ENCODE data around the gene AGK. TPM values are rescaled to one million over a fixed set of nuclear protein-coding genes. Genes with fewer than 3 reads are reported as not detected.

Gene AGK
- total and polyA plus RNA-seq, 7 experiments from 2014 or later: 24.3 to 58.8 (median 29.9) TPM

DNA sequence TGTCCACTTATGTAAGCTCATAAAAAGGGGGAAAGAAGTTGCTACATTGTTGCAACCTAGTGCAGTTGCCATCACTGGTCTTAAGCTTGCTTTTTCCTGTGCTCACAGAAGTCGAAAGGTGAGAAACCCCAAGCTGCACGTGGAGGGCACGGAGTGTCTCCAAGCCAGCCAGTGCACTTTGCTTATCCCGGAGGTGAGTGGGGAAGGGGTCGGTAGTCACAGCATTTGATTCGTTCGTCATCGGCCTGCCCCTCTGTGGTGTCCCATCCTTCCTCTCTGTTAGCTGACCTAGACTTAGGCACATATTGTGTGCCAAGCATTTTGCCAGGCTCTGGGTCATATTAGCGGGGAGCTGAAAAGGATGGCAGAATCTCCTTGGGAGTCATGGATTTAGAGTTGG is 100.2 kb downstream of the AGK start:
- peaks cover 5 to 12% (median 11%) of the 10 kb centered on the region in 7 donors for H3K4me1 Mint-ChIP-seq
- Histone ChIP-seq H3K9me3 (ENCODE audit: control insufficient read depth in 2 of 3, low read length in 3 of 3) (no peaks in the 10 kb centered on the region), H3K27ac (ENCODE audit: low read depth, low read length) (no peak overlapping the region), H3K36me3 (ENCODE audit: control insufficient read depth in 2 of 3, insufficient read depth in 3 of 3, low read length in 3 of 3) (peaks cover 0 to 22% (median 0%) of the 10 kb centered on the region in 3 experiments), H3K27me3 (ENCODE audit: control insufficient read depth in 2 of 2, insufficient read depth in 2 of 2, low read length in 2 of 2) (no peaks in the 10 kb centered on the region), H3K4me1 (ENCODE audit: control insufficient read depth in 2 of 2, insufficient read depth in 2 of 2, low read length in 2 of 2) (no peaks in the 10 kb centered on the region), H3K4me3 (ENCODE audit: low read length) (no peak overlapping the region)
- peak overlapping the region in 4 of 9 donors; percentile 9 to 70 (median 11) for H3K27ac Mint-ChIP-seq
- DNase-seq (no peak), ATAC-seq (no peak)
- H3K9me3 Mint-ChIP-seq: no peaks in the 10 kb centered on the region
- H3K4me3 Mint-ChIP-seq: no peak overlapping the region
- CTCF ChIA-PET: interaction anchor here (0.6 to 0.8 kb wide), 2 partner anchors 85 to 1215 kb away, joined by 3 to 4 read pairs; no protein-coding TSS in a partner anchor
- POLR2A ChIA-PET: interaction anchor here (0.8 to 1.5 kb wide), 2 partner anchors 73 to 87 kb away, joined by 3 to 4 read pairs; partner anchors contain the start of gene SSBP1
- no peaks in the 10 kb centered on the region for H3K27me3 Mint-ChIP-seq
- intact Hi-C loops (cut with micrococcal nuclease): loop anchor here (5.0 kb wide), 5 partner anchors 99 to 651 kb away; partner anchors contain the start of genes AGK (in 1 of the 2) and MRPS33 (in 1 of the 2)
- H3K36me3 Mint-ChIP-seq: peaks cover 0 to 8% (median 4%) of the 10 kb centered on the region in 5 donors

DNA sequence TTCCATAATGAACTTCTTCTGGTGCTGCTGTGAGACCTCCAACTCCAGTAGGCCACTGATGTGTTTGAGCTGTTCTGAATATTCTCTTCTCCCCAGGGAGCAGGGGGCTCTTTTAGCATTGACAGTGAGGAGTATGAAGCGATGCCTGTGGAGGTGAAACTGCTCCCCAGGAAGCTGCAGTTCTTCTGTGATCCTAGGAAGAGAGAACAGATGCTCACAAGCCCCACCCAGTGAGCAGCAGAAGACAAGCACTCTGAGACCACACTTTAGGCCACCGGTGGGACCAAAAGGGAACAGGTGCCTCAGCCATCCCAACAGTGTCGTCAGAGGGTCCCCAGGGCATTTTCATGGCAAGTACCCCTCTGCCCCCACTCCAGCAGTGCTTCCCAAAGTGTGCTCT is 101.5 kb downstream of the AGK start:
- DNase-seq (no peak), ATAC-seq (no peak)
- intact Hi-C loops (cut with micrococcal nuclease): loop anchor here (5.0 kb wide), 5 partner anchors 100 to 650 kb away; partner anchors contain the start of genes AGK (in 1 of the 2) and MRPS33 (in 1 of the 2)
- POLR2A ChIA-PET: interaction anchor here (1.5 kb wide), 1 partner anchor 85 kb away, joined by 4 read pairs; the partner anchor contains the start of gene SSBP1
- Mint-ChIP-seq H3K9me3 (no peaks in the 10 kb centered on the region), H3K36me3 (peaks cover 0 to 10% (median 5%) of the 10 kb centered on the region in 5 donors), H3K4me1 (peaks cover 5 to 12% (median 11%) of the 10 kb centered on the region in 7 donors), H3K4me3 (no peak overlapping the region), H3K27me3 (no peaks in the 10 kb centered on the region), H3K27ac (peak overlapping the region in 2 of 9 donors; percentile 1 to 47)
- CTCF ChIA-PET: interaction anchor here (0.6 to 3.5 kb wide), 5 partner anchors 9 to 133 kb away, joined by 3 to 21 read pairs (median 3); partner anchors contain the start of genes SSBP1 and WEE2
- Histone ChIP-seq H3K4me1 (ENCODE audit: control insufficient read depth in 2 of 2, insufficient read depth in 2 of 2, low read length in 2 of 2) (no peaks in the 10 kb centered on the region), H3K27me3 (ENCODE audit: control insufficient read depth in 2 of 2, insufficient read depth in 2 of 2, low read length in 2 of 2) (no peaks in the 10 kb centered on the region), H3K9me3 (ENCODE audit: control insufficient read depth in 2 of 3, low read length in 3 of 3) (no peaks in the 10 kb centered on the region), H3K36me3 (ENCODE audit: control insufficient read depth in 2 of 3, insufficient read depth in 3 of 3, low read length in 3 of 3) (peaks cover 0 to 22% (median 0%) of the 10 kb centered on the region in 3 experiments), H3K27ac (ENCODE audit: low read depth, low read length) (no peak overlapping the region), H3K4me3 (ENCODE audit: low read length) (no peak overlapping the region)

DNA sequence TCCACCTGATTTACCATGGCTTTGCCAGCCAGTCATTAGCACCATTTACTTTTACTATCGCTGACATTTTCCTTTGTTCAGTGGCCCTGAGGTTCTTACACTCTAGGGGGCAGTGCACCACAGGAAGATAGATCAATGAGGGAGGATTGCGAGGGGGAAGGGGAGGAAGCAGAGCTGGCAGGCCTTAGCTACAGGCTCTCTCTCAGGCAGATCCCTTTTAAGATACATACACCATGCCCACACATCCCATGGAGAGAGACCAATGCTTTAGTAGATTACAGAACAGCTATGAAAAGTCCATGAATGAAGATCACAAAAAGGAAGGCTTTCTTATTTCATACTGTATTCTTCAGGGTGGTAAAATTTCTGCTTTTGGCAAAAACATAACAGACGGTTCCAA is 103.3 kb downstream of the AGK start:
- Histone ChIP-seq H3K4me3 (ENCODE audit: low read length) (no peak overlapping the region), H3K9me3 (ENCODE audit: control insufficient read depth in 2 of 3, low read length in 3 of 3) (no peaks in the 10 kb centered on the region), H3K36me3 (ENCODE audit: control insufficient read depth in 2 of 3, insufficient read depth in 3 of 3, low read length in 3 of 3) (peaks cover 0 to 28% (median 0%) of the 10 kb centered on the region in 3 experiments), H3K27ac (ENCODE audit: low read depth, low read length) (no peak overlapping the region), H3K4me1 (ENCODE audit: control insufficient read depth in 2 of 2, insufficient read depth in 2 of 2, low read length in 2 of 2) (no peaks in the 10 kb centered on the region), H3K27me3 (ENCODE audit: control insufficient read depth in 2 of 2, insufficient read depth in 2 of 2, low read length in 2 of 2) (no peaks in the 10 kb centered on the region)
- Mint-ChIP-seq H3K27me3 (no peaks in the 10 kb centered on the region), H3K27ac (peak overlapping the region; percentile 5 to 81 (median 41)), H3K36me3 (peaks cover 0 to 12% (median 5%) of the 10 kb centered on the region in 5 donors), H3K4me1 (peaks cover 5 to 11% (median 11%) of the 10 kb centered on the region in 7 donors), H3K4me3 (no peak overlapping the region), H3K9me3 (no peaks in the 10 kb centered on the region)
- ATAC-seq (peak; percentile 96), DNase-seq (peak in 8 of 9 donors; percentile 44 to 79 (median 71))
- POLR2A ChIA-PET: interaction anchor here (0.6 to 1.7 kb wide), 4 partner anchors 11 to 187 kb away, joined by 3 to 9 read pairs (median 3); partner anchors contain the start of gene SSBP1
- intact Hi-C loops (cut with micrococcal nuclease): loop anchor here (1.0 to 5.0 kb wide), 10 partner anchors 20 to 648 kb away; partner anchors contain the start of genes SSBP1 (in 2 of the 2), AGK (in 1 of the 2) and MRPS33 (in 1 of the 2)
- CTCF ChIA-PET: interaction anchor here (0.6 to 3.5 kb wide), 20 partner anchors 9 to 134 kb away, joined by 3 to 31 read pairs (median 5); partner anchors contain the start of genes DENND11 and SSBP1

DNA sequence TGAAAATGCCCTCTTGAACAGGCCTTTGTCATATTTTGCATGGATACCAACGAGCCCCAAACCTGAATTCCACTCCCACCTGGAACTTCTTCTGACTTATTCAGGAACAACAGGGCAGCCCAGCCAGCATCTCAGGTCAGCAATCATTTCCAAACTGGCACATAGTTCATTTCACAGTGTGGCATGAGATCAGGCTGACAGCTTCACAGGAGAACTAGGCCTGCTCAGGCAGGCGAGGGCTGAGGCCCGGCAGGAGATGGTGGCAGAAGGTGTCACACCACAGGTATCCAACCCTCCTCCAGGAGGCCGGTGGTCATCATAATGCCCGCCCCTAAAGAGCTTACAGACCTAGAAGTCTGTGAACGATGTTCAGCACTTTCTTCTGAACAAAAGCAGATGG is 108.3 kb downstream of the AGK start:
- no peak overlapping the region for H3K4me3 Mint-ChIP-seq
- Histone ChIP-seq H3K4me3 (ENCODE audit: low read length) (no peak overlapping the region), H3K36me3 (ENCODE audit: control insufficient read depth in 2 of 3, insufficient read depth in 3 of 3, low read length in 3 of 3) (peaks cover 0 to 49% (median 6%) of the 10 kb centered on the region in 3 experiments), H3K27me3 (ENCODE audit: control insufficient read depth in 2 of 2, insufficient read depth in 2 of 2, low read length in 2 of 2) (no peaks in the 10 kb centered on the region), H3K9me3 (ENCODE audit: control insufficient read depth in 2 of 3, low read length in 3 of 3) (no peaks in the 10 kb centered on the region), H3K4me1 (ENCODE audit: control insufficient read depth in 2 of 2, insufficient read depth in 2 of 2, low read length in 2 of 2) (no peaks in the 10 kb centered on the region), H3K27ac (ENCODE audit: low read depth, low read length) (no peak overlapping the region)
- intact Hi-C loops (cut with micrococcal nuclease): no loop called here
- no peak for DNase-seq
- H3K4me1 Mint-ChIP-seq: peaks cover 3 to 32% (median 5%) of the 10 kb centered on the region in 7 donors
- ATAC-seq: no peak
- H3K27ac Mint-ChIP-seq: peak overlapping the region in 6 of 9 donors; percentile 44 to 66 (median 56)
- ChIA-PET POLR2A (interaction anchor here (0.7 kb wide), 1 partner anchor 9 kb away, joined by 3 read pairs; no protein-coding TSS in a partner anchor), CTCF (no interaction called here)
- peaks cover 0 to 30% (median 0%) of the 10 kb centered on the region in 5 donors for H3K36me3 Mint-ChIP-seq
- H3K27me3 Mint-ChIP-seq: no peaks in the 10 kb centered on the region
- H3K9me3 Mint-ChIP-seq: no peaks in the 10 kb centered on the region

DNA sequence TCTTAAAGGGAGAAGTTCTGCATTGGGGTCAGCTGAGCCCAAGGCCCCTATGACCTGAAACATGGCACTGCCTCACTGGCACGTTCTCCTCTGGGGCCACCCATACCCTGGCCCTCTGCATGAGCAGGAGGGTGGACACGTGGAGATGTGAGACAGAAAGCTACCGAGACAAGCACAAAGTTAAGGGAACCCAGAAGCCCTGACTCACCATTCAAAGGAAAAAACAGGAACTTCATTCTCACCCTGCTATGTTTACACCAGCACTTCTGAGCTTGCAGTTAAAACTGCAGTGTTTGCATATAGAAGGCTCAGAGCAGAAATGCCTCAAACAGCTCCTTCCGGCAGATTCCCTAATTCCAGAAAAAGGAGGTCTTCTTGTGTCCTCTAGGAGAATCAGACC is 109.0 kb downstream of the AGK start:
- Mint-ChIP-seq H3K9me3 (no peaks in the 10 kb centered on the region), H3K27ac (peak overlapping the region in 8 of 9 donors; percentile 1 to 57 (median 48)), H3K36me3 (peaks cover 0 to 31% (median 0%) of the 10 kb centered on the region in 5 donors), H3K4me3 (no peak overlapping the region), H3K27me3 (no peaks in the 10 kb centered on the region), H3K4me1 (peaks cover 0 to 28% (median under 1%) of the 10 kb centered on the region in 7 donors)
- Histone ChIP-seq H3K4me1 (ENCODE audit: control insufficient read depth in 2 of 2, insufficient read depth in 2 of 2, low read length in 2 of 2) (no peaks in the 10 kb centered on the region), H3K9me3 (ENCODE audit: control insufficient read depth in 2 of 3, low read length in 3 of 3) (no peaks in the 10 kb centered on the region), H3K4me3 (ENCODE audit: low read length) (no peak overlapping the region), H3K36me3 (ENCODE audit: control insufficient read depth in 2 of 3, insufficient read depth in 3 of 3, low read length in 3 of 3) (peaks cover 0 to 57% (median 6%) of the 10 kb centered on the region in 3 experiments), H3K27me3 (ENCODE audit: control insufficient read depth in 2 of 2, insufficient read depth in 2 of 2, low read length in 2 of 2) (no peaks in the 10 kb centered on the region), H3K27ac (ENCODE audit: low read depth, low read length) (no peak overlapping the region)
- ATAC-seq: peak; percentile 85
- DNase-seq: no peak
- intact Hi-C loops (cut with micrococcal nuclease): no loop called here
- POLR2A ChIA-PET: interaction anchor here (0.7 kb wide), 1 partner anchor 8 kb away, joined by 3 read pairs; no protein-coding TSS in a partner anchor
- CTCF ChIA-PET: interaction anchor here (1.0 kb wide), 1 partner anchor 78 kb away, joined by 3 read pairs; the partner anchor contains the start of gene SSBP1

DNA sequence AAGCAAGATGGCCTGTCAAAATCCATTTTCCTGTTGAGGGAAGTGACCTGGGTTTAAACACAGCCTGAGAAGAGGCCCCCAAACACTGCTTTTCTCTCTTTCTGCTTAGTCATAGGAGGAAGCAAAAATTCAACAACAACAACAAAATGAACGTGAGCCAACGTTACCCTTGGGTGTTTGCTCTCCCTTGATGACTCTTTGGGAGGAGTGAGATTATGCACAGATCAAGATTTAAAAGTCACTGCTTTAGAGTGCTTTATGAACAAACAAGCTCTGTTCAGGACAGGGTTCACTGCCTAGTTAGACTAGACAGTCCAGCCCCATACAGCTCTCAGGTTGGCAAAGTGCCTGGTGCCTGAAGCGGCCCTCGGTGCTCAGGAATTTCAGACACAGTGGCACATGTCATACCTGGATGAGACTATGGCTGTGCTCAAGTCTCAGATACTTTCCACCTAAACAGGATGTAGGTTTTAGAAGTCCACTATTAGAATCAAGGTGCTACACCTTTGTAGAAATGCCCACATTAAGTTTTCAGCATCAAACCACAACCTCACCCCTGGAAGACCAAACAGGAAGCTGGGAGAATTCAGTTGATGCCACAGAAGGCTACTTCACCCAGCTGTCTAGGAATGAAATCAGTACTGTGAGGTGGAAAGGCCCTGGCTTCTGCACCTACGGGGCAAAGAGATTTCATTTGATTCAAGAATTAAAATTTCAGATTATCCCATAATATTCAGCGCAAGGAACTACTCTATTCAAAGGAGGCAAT is 112.1 kb downstream of the AGK start:
- ChIA-PET CTCF (interaction anchor here (0.6 to 0.9 kb wide), 2 partner anchors 9 to 106 kb away, joined by 3 read pairs; no protein-coding TSS in a partner anchor), POLR2A (no interaction called here)
- no peak for DNase-seq
- H3K4me3 ChIP-seq (ENCODE audit: low read length): no peak overlapping the region
- no peaks in the 10 kb centered on the region for H3K4me1 ChIP-seq (ENCODE audit: control insufficient read depth in 2 of 2, insufficient read depth in 2 of 2, low read length in 2 of 2)
- Mint-ChIP-seq H3K9me3 (no peaks in the 10 kb centered on the region), H3K4me3 (peak overlapping the region in 1 of 10 donors; percentile 8), H3K27ac (peak overlapping the region; percentile 45 to 83 (median 68)), H3K27me3 (no peaks in the 10 kb centered on the region), H3K4me1 (peaks cover 0 to 28% (median 4%) of the 10 kb centered on the region in 7 donors), H3K36me3 (peaks cover 6 to 35% (median 8%) of the 10 kb centered on the region in 5 donors)
- H3K36me3 ChIP-seq (ENCODE audit: control insufficient read depth in 2 of 3, insufficient read depth in 3 of 3, low read length in 3 of 3): peaks cover 0 to 69% (median 6%) of the 10 kb centered on the region in 3 experiments
- ATAC-seq: peak; percentile 30
- no peaks in the 10 kb centered on the region for H3K27me3 ChIP-seq (ENCODE audit: control insufficient read depth in 2 of 2, insufficient read depth in 2 of 2, low read length in 2 of 2)
- no peaks in the 10 kb centered on the region for H3K9me3 ChIP-seq (ENCODE audit: control insufficient read depth in 2 of 3, low read length in 3 of 3)
- intact Hi-C loops (cut with micrococcal nuclease): no loop called here
- no peak overlapping the region for H3K27ac ChIP-seq (ENCODE audit: low read depth, low read length)
